ENCODE measurements around the gene PGBD1. TPM values are rescaled to one million over a fixed set of nuclear protein-coding genes. Genes with fewer than 3 reads are reported as not detected.
A peak's percentile ranks its signal among the peaks of the same experiment; 100 is the strongest.

PGBD1 gene
- total and polyA plus RNA-seq, 4 donors, result 9.7 to 15.7 (median 12.7) TPM

DNA sequence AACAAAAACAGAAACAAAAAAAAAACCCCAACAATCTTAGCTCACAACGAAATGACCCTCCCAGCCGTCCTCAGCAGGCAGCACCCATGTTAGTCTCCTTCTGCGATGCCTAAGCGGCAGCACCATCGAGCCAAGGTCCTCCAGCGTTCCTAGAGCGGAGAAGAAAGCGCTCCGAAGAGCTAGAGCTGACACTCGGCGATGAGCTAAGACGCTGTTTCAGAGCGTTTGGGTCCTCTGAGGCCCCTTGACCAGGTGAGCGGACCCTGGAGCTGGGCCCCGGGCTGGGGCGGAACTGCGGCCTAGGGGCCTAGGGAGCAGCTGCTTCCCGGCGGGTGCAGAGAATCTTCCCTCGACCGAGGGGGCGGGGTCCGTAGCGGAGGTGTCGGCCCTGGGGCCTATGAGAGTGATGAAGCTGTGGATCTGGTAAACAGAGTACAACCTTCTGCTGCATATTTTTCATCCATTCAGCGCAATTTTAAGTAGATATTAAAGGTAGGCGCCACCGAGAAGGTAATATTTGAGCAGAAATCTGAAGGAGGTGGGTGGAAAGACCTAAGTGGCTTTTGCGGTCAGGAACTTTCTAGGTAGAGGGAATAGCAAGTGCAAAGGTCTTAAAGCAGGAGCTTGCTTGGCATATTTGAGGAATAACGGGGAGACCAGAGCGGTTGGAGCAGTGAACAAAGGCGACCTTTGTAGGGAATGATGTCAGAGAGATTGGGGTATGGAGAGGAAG is 14.2 kb upstream of the PGBD1 start, which contains the start of gene ZSCAN26:
Gene ZSCAN26, plus strand, starts transcription at position 182 of the 733 bp plus-strand sequence. CDS start 4,777 bp downstream, outside the sequence.
- peaks cover under 1% of the 10 kb centered on the region for H3K9me3 ChIP-seq (ENCODE audit: control insufficient read depth, insufficient read depth, low read length)
- H3K27me3 ChIP-seq (ENCODE audit: control insufficient read depth, insufficient read depth, low read length), result peaks cover 2% of the 10 kb centered on the region
- peak within 1 kb of the TSS; percentile 94 for H3K27ac ChIP-seq (ENCODE audit: low read depth, low read length)
- H3K4me3 ChIP-seq (ENCODE audit: low read depth, low read length), result peak within 1 kb of the TSS; percentile 95
- peak; percentile 90 to 98 (median 92) for DNase-seq (ENCODE audit: low read depth in 4 of 6, low spot score in 6 of 6)
- peaks cover 4% of the 10 kb centered on the region for H3K36me3 ChIP-seq (ENCODE audit: control insufficient read depth, insufficient read depth, low read length)
- WGBS (ENCODE audit: insufficient coverage), result 0% methylated on average over 27 of the region's 32 CpGs
- H3K4me1 ChIP-seq (ENCODE audit: control insufficient read depth, insufficient read depth, low read length), result peaks cover 4% of the 10 kb centered on the region

DNA sequence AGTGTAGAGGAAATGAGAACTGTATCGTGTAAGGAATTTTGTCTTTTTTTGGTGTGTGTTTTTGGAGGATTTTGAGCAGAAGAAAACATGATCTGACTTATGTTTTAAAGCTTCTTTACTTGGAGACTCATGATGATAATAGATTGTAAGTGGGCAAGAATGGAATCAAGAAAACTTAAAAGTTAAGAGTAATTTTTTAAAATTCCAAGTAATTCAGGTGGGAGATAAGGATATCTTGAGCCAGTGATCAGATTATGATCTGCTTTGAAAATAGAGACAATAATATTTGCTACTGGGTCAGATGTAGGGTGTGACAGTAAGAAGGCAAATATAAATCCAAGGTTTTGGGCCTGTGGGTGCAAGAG is 13.7 kb upstream of the PGBD1 start:
- Histone ChIP-seq H3K4me3 (ENCODE audit: low read depth, low read length) (peak overlapping the region; percentile 95), H3K9me3 (ENCODE audit: control insufficient read depth, insufficient read depth, low read length) (no peaks in the 10 kb centered on the region), H3K27ac (ENCODE audit: low read depth, low read length) (peak overlapping the region; percentile 94), H3K27me3 (ENCODE audit: control insufficient read depth, insufficient read depth, low read length) (no peaks in the 10 kb centered on the region), H3K4me1 (ENCODE audit: control insufficient read depth, insufficient read depth, low read length) (peaks cover 4% of the 10 kb centered on the region), H3K36me3 (ENCODE audit: control insufficient read depth, insufficient read depth, low read length) (peaks cover 9% of the 10 kb centered on the region)
- no peak for DNase-seq (ENCODE audit: low read depth in 4 of 6, low spot score in 6 of 6)
- WGBS (ENCODE audit: insufficient coverage), result 5% methylated on average over 1 of the region's 1 CpG

DNA sequence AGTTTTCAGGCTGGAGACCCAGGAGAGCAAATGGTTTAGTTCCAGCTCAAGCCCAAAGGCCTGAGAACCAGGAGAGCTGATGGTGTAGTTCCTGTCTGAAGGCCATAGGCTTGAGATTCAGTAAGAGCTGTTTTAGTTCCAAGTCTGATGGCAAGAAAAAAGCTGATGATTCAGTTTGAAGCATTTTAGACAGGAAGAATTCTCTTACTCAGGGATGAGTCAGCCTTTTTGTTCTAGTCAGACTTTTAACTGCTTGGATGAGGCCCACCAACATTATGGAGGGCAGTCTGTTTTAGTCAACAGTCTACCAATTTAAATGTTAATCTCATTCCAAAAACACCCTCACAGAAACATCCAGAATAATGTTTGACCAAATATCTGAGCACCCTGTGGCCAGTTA is 11.9 kb upstream of the PGBD1 start:
- Histone ChIP-seq H3K36me3 (ENCODE audit: control insufficient read depth, insufficient read depth, low read length) (peaks cover 23% of the 10 kb centered on the region), H3K4me3 (ENCODE audit: low read depth, low read length) (no peak overlapping the region), H3K27ac (ENCODE audit: low read depth, low read length) (no peak overlapping the region)

DNA sequence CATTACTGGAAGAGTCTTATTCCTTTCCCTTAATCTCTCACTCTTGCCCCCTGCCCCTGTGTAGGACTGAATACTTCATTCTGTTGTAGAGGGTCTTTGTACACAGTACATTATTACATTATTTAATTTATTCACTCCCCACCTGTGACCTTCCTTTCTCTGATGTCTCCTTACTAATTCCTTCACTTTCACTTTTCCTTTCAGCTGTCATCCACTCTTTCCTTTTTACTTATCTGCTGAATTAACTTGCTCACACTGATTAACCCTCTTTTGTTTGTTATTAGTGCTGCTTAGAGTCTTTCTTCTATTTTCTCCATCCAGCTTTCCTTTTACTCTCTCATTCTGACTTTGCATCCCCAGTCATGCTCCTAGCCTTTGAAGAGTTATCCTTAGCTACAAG is 6.5 kb upstream of the PGBD1 start:
- Histone ChIP-seq H3K4me3 (ENCODE audit: low read depth, low read length) (no peak overlapping the region), H3K36me3 (ENCODE audit: control insufficient read depth, insufficient read depth, low read length) (peaks cover 33% of the 10 kb centered on the region), H3K27me3 (ENCODE audit: control insufficient read depth, insufficient read depth, low read length) (no peaks in the 10 kb centered on the region), H3K27ac (ENCODE audit: low read depth, low read length) (no peak overlapping the region), H3K4me1 (ENCODE audit: control insufficient read depth, insufficient read depth, low read length) (no peaks in the 10 kb centered on the region), H3K9me3 (ENCODE audit: control insufficient read depth, insufficient read depth, low read length) (no peaks in the 10 kb centered on the region)
- no peak for DNase-seq (ENCODE audit: low read depth in 4 of 6, low spot score in 6 of 6)

More for the DNA sequence above, 11.9 kb upstream of the PGBD1 start:
- DNase-seq (ENCODE audit: low read depth in 4 of 6, low spot score in 6 of 6), result no peak
- Histone ChIP-seq H3K4me1 (ENCODE audit: control insufficient read depth, insufficient read depth, low read length) (peaks cover 4% of the 10 kb centered on the region), H3K9me3 (ENCODE audit: control insufficient read depth, insufficient read depth, low read length) (no peaks in the 10 kb centered on the region), H3K27me3 (ENCODE audit: control insufficient read depth, insufficient read depth, low read length) (no peaks in the 10 kb centered on the region)

DNA sequence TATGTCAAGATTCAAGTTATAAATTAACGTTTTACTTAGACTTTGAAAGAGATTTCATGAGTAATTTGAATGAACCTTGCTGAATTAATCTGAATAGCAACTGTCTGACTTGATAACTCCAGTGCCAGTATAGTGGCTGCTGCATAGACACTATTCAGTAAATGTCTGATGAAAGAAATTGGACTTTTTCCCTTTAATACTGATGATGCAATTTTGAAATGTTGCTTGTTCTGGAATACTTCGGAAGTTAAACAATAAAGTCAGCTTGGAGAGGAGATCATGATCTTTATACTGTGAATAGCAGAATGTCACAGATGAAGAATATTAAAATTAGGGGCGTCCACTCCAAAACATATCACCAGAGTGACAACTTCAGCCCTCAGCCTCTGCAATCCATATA is 3.6 kb upstream of the PGBD1 start:
- H3K27me3 ChIP-seq (ENCODE audit: control insufficient read depth, insufficient read depth, low read length), result no peaks in the 10 kb centered on the region
- DNase-seq (ENCODE audit: low read depth in 4 of 6, low spot score in 6 of 6), result no peak
- H3K9me3 ChIP-seq (ENCODE audit: control insufficient read depth, insufficient read depth, low read length), result no peaks in the 10 kb centered on the region
- H3K36me3 ChIP-seq (ENCODE audit: control insufficient read depth, insufficient read depth, low read length), result peaks cover 25% of the 10 kb centered on the region
- no peak overlapping the region for H3K27ac ChIP-seq (ENCODE audit: low read depth, low read length)
- WGBS (ENCODE audit: insufficient coverage), result no CpG with 5 or more reads among the region's 3 CpGs
- no peaks in the 10 kb centered on the region for H3K4me1 ChIP-seq (ENCODE audit: control insufficient read depth, insufficient read depth, low read length)
- no peak overlapping the region for H3K4me3 ChIP-seq (ENCODE audit: low read depth, low read length)

DNA sequence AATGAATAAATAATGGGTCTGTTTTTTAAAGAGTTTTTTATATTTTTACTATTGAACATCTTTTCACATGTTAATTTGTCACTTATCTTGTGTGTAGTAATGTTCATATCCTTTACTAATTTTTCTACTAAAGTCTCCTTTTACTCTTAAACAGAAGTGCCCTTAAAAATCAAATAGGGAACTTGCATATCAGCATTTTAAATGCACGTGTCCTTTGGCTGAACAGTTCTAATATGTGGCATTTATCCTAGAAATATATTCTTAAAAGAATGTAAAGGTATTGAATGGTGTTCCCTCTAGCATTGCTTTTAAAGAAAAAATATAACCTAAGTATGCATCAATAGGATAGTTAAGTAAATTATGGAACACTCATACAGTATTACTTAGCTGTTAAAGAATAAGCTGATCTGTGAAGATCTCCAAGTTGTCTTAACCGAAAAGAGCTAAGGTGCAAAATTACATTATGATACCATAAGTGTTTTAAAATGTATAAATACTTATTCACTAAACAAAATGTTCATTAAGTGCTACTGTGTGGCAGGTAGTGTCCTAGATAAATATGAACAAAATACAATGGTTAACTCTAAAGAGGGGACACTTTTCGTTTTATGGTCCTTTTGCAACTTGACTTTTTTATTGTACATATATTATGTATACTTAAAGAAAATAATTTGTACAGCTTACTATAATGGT is 631 bp upstream of the PGBD1 start:
- no peaks in the 10 kb centered on the region for H3K4me1 ChIP-seq (ENCODE audit: control insufficient read depth, insufficient read depth, low read length)
- no peaks in the 10 kb centered on the region for H3K27me3 ChIP-seq (ENCODE audit: control insufficient read depth, insufficient read depth, low read length)
- no peak for DNase-seq (ENCODE audit: low read depth in 4 of 6, low spot score in 6 of 6)
- no peak overlapping the region for H3K27ac ChIP-seq (ENCODE audit: low read depth, low read length)
- WGBS (ENCODE audit: insufficient coverage), result no CpG with 5 or more reads among the region's 3 CpGs
- H3K9me3 ChIP-seq (ENCODE audit: control insufficient read depth, insufficient read depth, low read length), result no peaks in the 10 kb centered on the region
- peak overlapping the region; percentile 74 for H3K4me3 ChIP-seq (ENCODE audit: low read depth, low read length)
- H3K36me3 ChIP-seq (ENCODE audit: control insufficient read depth, insufficient read depth, low read length), result peaks cover 13% of the 10 kb centered on the region

DNA sequence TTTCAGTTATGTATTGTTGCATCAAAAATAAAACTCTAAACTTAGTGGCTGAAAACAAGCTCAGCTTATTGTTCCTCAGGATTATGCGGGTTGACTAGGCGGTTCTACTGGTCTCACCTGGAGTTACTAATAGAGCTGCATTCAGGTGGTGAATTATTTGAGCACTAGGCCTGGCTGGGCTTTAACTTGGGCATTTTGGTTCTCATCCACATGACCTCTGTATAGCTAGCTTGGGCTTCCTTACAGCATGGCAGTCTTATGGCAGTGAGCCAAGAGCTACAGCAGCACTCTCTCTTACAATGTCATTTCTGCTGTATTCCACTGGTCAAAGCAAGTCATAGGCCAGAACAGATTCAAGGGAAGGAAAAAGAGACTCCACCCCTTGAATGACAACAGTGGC is 1.6 kb downstream of the PGBD1 start:
- no peaks in the 10 kb centered on the region for H3K4me1 ChIP-seq (ENCODE audit: control insufficient read depth, insufficient read depth, low read length)
- H3K27ac ChIP-seq (ENCODE audit: low read depth, low read length), result no peak overlapping the region
- no peaks in the 10 kb centered on the region for H3K9me3 ChIP-seq (ENCODE audit: control insufficient read depth, insufficient read depth, low read length)
- H3K4me3 ChIP-seq (ENCODE audit: low read depth, low read length), result no peak overlapping the region
- H3K36me3 ChIP-seq (ENCODE audit: control insufficient read depth, insufficient read depth, low read length), result peaks cover 13% of the 10 kb centered on the region
- 100% methylated on average over 2 of the region's 2 CpGs for WGBS (ENCODE audit: insufficient coverage)
- H3K27me3 ChIP-seq (ENCODE audit: control insufficient read depth, insufficient read depth, low read length), result no peaks in the 10 kb centered on the region
- no peak for DNase-seq (ENCODE audit: low read depth in 4 of 6, low spot score in 6 of 6)

DNA sequence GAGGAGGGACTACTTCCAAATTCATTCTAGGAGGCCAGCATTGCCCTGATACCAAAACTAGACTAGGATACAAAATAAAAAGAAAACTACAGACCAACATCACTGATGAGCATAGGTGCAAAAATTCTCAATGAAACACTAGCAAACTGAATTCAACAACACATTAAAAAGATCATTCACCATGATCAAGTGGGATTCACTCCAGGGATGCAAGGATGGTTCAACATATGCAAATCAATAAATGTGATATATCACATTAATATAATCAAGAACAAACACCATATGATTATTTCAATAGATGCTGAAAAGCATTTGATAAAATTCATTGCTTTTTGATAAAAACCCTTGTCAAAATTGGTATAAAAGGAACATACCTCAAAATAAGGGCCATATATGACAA is 10.2 kb downstream of the PGBD1 start:
- Histone ChIP-seq H3K36me3 (ENCODE audit: control insufficient read depth, insufficient read depth, low read length) (peaks cover 14% of the 10 kb centered on the region), H3K27me3 (ENCODE audit: control insufficient read depth, insufficient read depth, low read length) (no peaks in the 10 kb centered on the region), H3K4me3 (ENCODE audit: low read depth, low read length) (no peak overlapping the region), H3K27ac (ENCODE audit: low read depth, low read length) (no peak overlapping the region), H3K4me1 (ENCODE audit: control insufficient read depth, insufficient read depth, low read length) (no peaks in the 10 kb centered on the region), H3K9me3 (ENCODE audit: control insufficient read depth, insufficient read depth, low read length) (no peaks in the 10 kb centered on the region)
- DNase-seq (ENCODE audit: low read depth in 4 of 6, low spot score in 6 of 6), result no peak

DNA sequence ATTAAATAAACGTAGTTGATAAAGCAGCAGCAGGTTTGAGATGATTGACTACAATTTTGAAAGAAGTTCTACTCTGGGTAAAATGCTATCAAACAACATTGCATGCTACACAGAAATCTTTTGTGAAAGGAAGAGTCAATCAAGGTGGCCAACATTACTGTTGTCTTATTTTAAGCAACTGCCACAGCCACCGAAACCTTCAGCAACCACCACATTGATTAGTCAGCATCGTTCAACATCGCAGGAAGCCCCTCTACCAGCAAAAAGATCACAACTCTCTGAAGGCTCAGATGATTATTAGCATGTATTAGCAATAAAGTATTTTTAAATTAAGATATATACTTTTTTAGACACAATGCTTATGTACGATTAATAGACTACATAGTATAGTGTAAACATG is 14.0 kb downstream of the PGBD1 start:
- Histone ChIP-seq H3K4me1 (ENCODE audit: control insufficient read depth, insufficient read depth, low read length) (no peaks in the 10 kb centered on the region), H3K27me3 (ENCODE audit: control insufficient read depth, insufficient read depth, low read length) (no peaks in the 10 kb centered on the region), H3K4me3 (ENCODE audit: low read depth, low read length) (no peak overlapping the region), H3K27ac (ENCODE audit: low read depth, low read length) (no peak overlapping the region), H3K9me3 (ENCODE audit: control insufficient read depth, insufficient read depth, low read length) (no peaks in the 10 kb centered on the region), H3K36me3 (ENCODE audit: control insufficient read depth, insufficient read depth, low read length) (peaks cover 16% of the 10 kb centered on the region)
- WGBS (ENCODE audit: insufficient coverage), result no CpG with 5 or more reads among the region's 5 CpGs
- no peak for DNase-seq (ENCODE audit: low read depth in 4 of 6, low spot score in 6 of 6)

DNA sequence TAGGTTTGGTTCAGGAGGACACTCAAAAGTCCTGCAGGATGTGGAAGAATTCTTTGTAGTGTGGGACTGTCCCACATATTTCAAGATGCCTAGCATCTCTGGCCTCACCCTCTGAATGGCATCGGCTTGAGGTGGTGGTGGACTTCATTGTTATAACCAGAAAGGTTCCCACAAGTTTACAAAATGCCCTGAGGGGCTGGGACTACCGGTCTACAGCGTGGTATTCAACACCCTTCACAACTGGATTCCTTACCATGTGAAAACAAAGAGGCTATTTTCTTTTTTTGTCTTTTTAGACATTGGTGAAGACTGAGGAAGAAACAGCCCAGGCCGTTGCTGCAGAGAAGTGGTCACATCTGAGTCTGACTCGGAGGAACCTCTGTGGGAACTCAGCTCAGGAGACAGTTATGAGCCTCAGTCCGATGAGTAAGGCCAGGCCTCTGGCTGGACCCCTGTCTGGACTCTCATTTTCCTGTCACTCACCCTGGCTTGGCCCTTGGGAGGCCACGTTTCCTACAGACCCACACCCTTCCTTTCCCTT is 15.2 kb downstream of the PGBD1 start:
- H3K27ac ChIP-seq (ENCODE audit: low read depth, low read length), result no peak overlapping the region
- no peak overlapping the region for H3K4me3 ChIP-seq (ENCODE audit: low read depth, low read length)
- WGBS (ENCODE audit: insufficient coverage), result 91% methylated on average over 4 of the region's 7 CpGs
- no peaks in the 10 kb centered on the region for H3K4me1 ChIP-seq (ENCODE audit: control insufficient read depth, insufficient read depth, low read length)
- H3K9me3 ChIP-seq (ENCODE audit: control insufficient read depth, insufficient read depth, low read length), result no peaks in the 10 kb centered on the region
- H3K27me3 ChIP-seq (ENCODE audit: control insufficient read depth, insufficient read depth, low read length), result no peaks in the 10 kb centered on the region
- peaks cover 21% of the 10 kb centered on the region for H3K36me3 ChIP-seq (ENCODE audit: control insufficient read depth, insufficient read depth, low read length)
- DNase-seq (ENCODE audit: low read depth in 4 of 6, low spot score in 6 of 6), result no peak

All from spinal cord (tissue), 10 donors.